ENCODE results near the gene SARS2. TPM values are rescaled to one million over a fixed set of nuclear protein-coding genes. Genes with fewer than 3 reads are reported as not detected.

The SARS2 gene
- 29.7 and 31.1 TPM in 2 replicates for total RNA-seq

GRCh38 chr19:38929929-38930775 is at the start of gene SARS2:
SARS2 (minus strand) TSS chr19:38930763; CDS start chr19:38930736, 27 bp downstream.

GRCh38 chr19:38975214-38975860 is 44.8 kb upstream of the SARS2 start, which contains the start of gene FBXO17:
FBXO17 (minus strand) TSS chr19:38975742; CDS start chr19:38950319, 25,423 bp downstream.

GRCh38 chr19:38930776-38931520 is 385 bp upstream of the SARS2 start, which contains the start of gene MRPS12:
MRPS12 (plus strand) TSS chr19:38930944; CDS start chr19:38931295, 351 bp downstream.

GRCh38 chr19:38899447-38900201 is 30.9 kb downstream of the SARS2 start, which contains the start of the genes NFKBIB and SIRT2:
NFKBIB (plus strand) TSS chr19:38899969; CDS start chr19:38900033, 64 bp downstream.
SIRT2 (minus strand) TSS chr19:38899618; CDS start chr19:38899521, 97 bp downstream.

GRCh38 chr19:38877781-38878574 is 52.6 kb downstream of the SARS2 start, which contains the start of gene RINL:
RINL (minus strand) TSS chr19:38878275; CDS start chr19:38876742, 1,533 bp downstream.

Other genes starting within 250 kb of the SARS2 start
- gene CAPN12, start 186.3 kb downstream of the SARS2 start, total RNA-seq: not detected in 2 replicates
- not detected in 2 replicates for gene LGALS7, start 157.2 kb downstream of the SARS2 start, total RNA-seq
- not detected in 2 replicates for gene LGALS7B, start 141.6 kb downstream of the SARS2 start, total RNA-seq
- gene LGALS4, start 117.8 kb downstream of the SARS2 start, total RNA-seq: 0.33 TPM in 1 of 2 replicates, not detected in the other
- gene ECH1, start 99.0 kb downstream of the SARS2 start, total RNA-seq: 29.2 and 45.4 TPM in 2 replicates
- 289 and 397 TPM in 2 replicates for gene HNRNPL, start 80.8 kb downstream of the SARS2 start, total RNA-seq
- gene RINL, start 52.5 kb downstream of the SARS2 start, total RNA-seq: 7.8 and 14.0 TPM in 2 replicates
- 72.7 and 83.9 TPM in 2 replicates for gene SIRT2, start 31.1 kb downstream of the SARS2 start, total RNA-seq
- 14.0 and 14.7 TPM in 2 replicates for gene NFKBIB, start 30.8 kb downstream of the SARS2 start, total RNA-seq
- gene CCER2, start 18.6 kb downstream of the SARS2 start, total RNA-seq: not detected in 2 replicates
- gene MRPS12, start 181 bp upstream of the SARS2 start, total RNA-seq: 39.2 and 42.1 TPM in 2 replicates
- 15.7 and 17.6 TPM in 2 replicates for gene FBXO17, start 45.0 kb upstream of the SARS2 start, total RNA-seq
- 1.3 and 2.3 TPM in 2 replicates for gene FBXO27, start 101.8 kb upstream of the SARS2 start, total RNA-seq
- not detected in 2 replicates for gene ACP7, start 153.6 kb upstream of the SARS2 start, total RNA-seq
- gene PAK4, start 195.0 kb upstream of the SARS2 start, total RNA-seq: 15.8 and 21.6 TPM in 2 replicates